H9 (cell line): ENCODE results near the gene CAB39. TPM values are rescaled to one million over a fixed set of nuclear protein-coding genes. Genes with fewer than 3 reads are reported as not detected.

Source experiments
- DNase-seq: peaks from one replicate; pipeline ENCODE4 v3.0.0-alpha.2; 2017
- H2AFZ ChIP-seq: one replicate; pipeline ENCODE4 v1.6.1; 2013; ENCODE audit warnings: mild to moderate bottlenecking, low read length, control low read depth, moderate library complexity
- H2AK5ac ChIP-seq: 2 replicates; pipeline ENCODE4 v1.6.1; 2013; ENCODE audit warnings: low read length, control low read depth, mixed read lengths; ENCODE audit not compliant: insufficient read length
- H2BK120ac ChIP-seq: one replicate; pipeline ENCODE4 v1.6.1; 2013; ENCODE audit warnings: low read depth, mild to moderate bottlenecking, low read length, control low read depth, inconsistent platforms; ENCODE audit not compliant: poor library complexity, severe bottlenecking
- H2BK12ac ChIP-seq: 2 replicates; pipeline ENCODE4 v1.6.1; 2013; ENCODE audit warnings: low read length, control low read depth, mixed read lengths, low read depth; ENCODE audit not compliant: insufficient read length
- H2BK15ac ChIP-seq: 2 replicates; pipeline ENCODE4 v1.6.1; 2013; ENCODE audit warnings: low read depth, low read length, control low read depth
- H2BK20ac ChIP-seq: one replicate; pipeline ENCODE4 v1.6.1; 2013; ENCODE audit warnings: low read depth, mild to moderate bottlenecking, low read length, control low read depth, inconsistent platforms; ENCODE audit not compliant: poor library complexity, severe bottlenecking
- H2BK5ac ChIP-seq: 2 replicates; pipeline ENCODE4 v1.6.1; 2013; ENCODE audit warnings: low read length, control low read depth, mixed read lengths; ENCODE audit not compliant: insufficient read length
- H3K14ac ChIP-seq: 2 replicates; pipeline ENCODE4 v1.6.1; 2013; ENCODE audit warnings: low read length, control low read depth; ENCODE audit not compliant: insufficient read depth
- H3K18ac ChIP-seq: 2 replicates; pipeline ENCODE4 v1.6.1; 2013; ENCODE audit warnings: low read depth, mild to moderate bottlenecking, mixed read lengths, low read length, control low read depth; ENCODE audit not compliant: insufficient read length
- H3K23ac ChIP-seq: 2 replicates; pipeline ENCODE4 v1.6.1; 2013; ENCODE audit warnings: low read length, control low read depth, mixed read lengths, low read depth; ENCODE audit not compliant: insufficient read length
- H3K23me2 ChIP-seq: 2 replicates; pipeline ENCODE4 v1.6.1; 2013; ENCODE audit warnings: low read depth, mild to moderate bottlenecking, mixed read lengths, low read length, control low read depth; ENCODE audit not compliant: insufficient read length, poor library complexity, severe bottlenecking
- H3K27ac ChIP-seq: 2 replicates; pipeline ENCODE4 v1.5.1; 2013; ENCODE audit warnings: low read length, control low read depth, mixed read lengths, low read depth; ENCODE audit not compliant: insufficient read length
- H3K27me3 ChIP-seq: 2 replicates; pipeline ENCODE4 v1.6.1; 2013; ENCODE audit warnings: low read length, control low read depth, inconsistent platforms; ENCODE audit not compliant: insufficient read depth
- H3K4ac ChIP-seq: 2 replicates; pipeline ENCODE4 v1.6.1; 2013; ENCODE audit warnings: low read depth, mild to moderate bottlenecking, control low read depth, inconsistent platforms, low read length, moderate library complexity
- H3K4me1 ChIP-seq: 2 replicates; pipeline ENCODE4 v1.6.1; 2013; ENCODE audit warnings: low read length, control low read depth, inconsistent platforms; ENCODE audit not compliant: insufficient read depth
- H3K4me2 ChIP-seq: 2 replicates; pipeline ENCODE4 v1.6.1; 2013; ENCODE audit warnings: low read length, control low read depth, mixed read lengths; ENCODE audit not compliant: insufficient read length, insufficient read depth
- H3K56ac ChIP-seq: 2 replicates; pipeline ENCODE4 v1.6.1; 2013; ENCODE audit warnings: low read depth, mild to moderate bottlenecking, mixed read lengths, low read length, control low read depth; ENCODE audit not compliant: insufficient read length
- H3K79me1 ChIP-seq: 2 replicates; pipeline ENCODE4 v1.6.1; 2013; ENCODE audit warnings: low read depth, mild to moderate bottlenecking, moderate library complexity, low read length, control low read depth, inconsistent platforms; ENCODE audit not compliant: insufficient read depth, poor library complexity, severe bottlenecking
- H3K79me2 ChIP-seq: 2 replicates; pipeline ENCODE4 v1.6.1; 2013; ENCODE audit warnings: low read length, control low read depth, inconsistent platforms; ENCODE audit not compliant: insufficient read depth
- H3K9ac ChIP-seq: 2 replicates; pipeline ENCODE4 v1.6.1; 2013; ENCODE audit warnings: low read length, control low read depth, mixed read lengths; ENCODE audit not compliant: insufficient read length; ENCODE audit errors: extremely low read depth
- H3K9me3 ChIP-seq: one replicate; pipeline ENCODE4 v1.6.1; 2013; ENCODE audit warnings: low read depth, low read length, inconsistent platforms; ENCODE audit not compliant: control insufficient read depth
- H3T11ph ChIP-seq: one replicate; pipeline ENCODE4 v1.6.1; 2013; ENCODE audit warnings: mild to moderate bottlenecking, low read length, control low read depth, inconsistent platforms
- H4K20me1 ChIP-seq: one replicate; pipeline ENCODE4 v1.6.1; 2013; ENCODE audit not compliant: control insufficient read depth, insufficient read length, insufficient read depth
- H4K5ac ChIP-seq: 2 replicates; pipeline ENCODE4 v1.6.1; 2013; ENCODE audit warnings: low read depth, mild to moderate bottlenecking, mixed read lengths, low read length, control low read depth; ENCODE audit not compliant: insufficient read length
- H4K8ac ChIP-seq: replicated peaks from 2 replicates; pipeline ENCODE4 v1.6.1; 2013; ENCODE audit warnings: low read length, control low read depth, mixed read lengths, low read depth; ENCODE audit not compliant: insufficient read length
- H4K91ac ChIP-seq: 2 replicates; pipeline ENCODE4 v1.6.1; 2013; ENCODE audit warnings: low read depth, mild to moderate bottlenecking, moderate library complexity, mixed read lengths, low read length, control low read depth; ENCODE audit not compliant: insufficient read length
- H3K27ac Mint-ChIP-seq, 3 experiments: 2 replicates in 2 of 3; 3 replicates in 1 of 3; pipeline ENCODE4 v1.8.0; 2020 to 2021; ENCODE audit warnings: mixed read lengths in 3 of 3, mild to moderate bottlenecking in 1 of 3, moderate library complexity in 1 of 3
- H3K27me3 Mint-ChIP-seq: 2 replicates; pipeline ENCODE4 v1.8.0; 2021; ENCODE audit warnings: low read depth, mild to moderate bottlenecking, moderate library complexity, mixed read lengths
- H3K36me3 Mint-ChIP-seq, 3 experiments: 2 replicates in 2 of 3; 3 replicates in 1 of 3; pipeline ENCODE4 v1.8.0; 2020 to 2021; ENCODE audit warnings: low read depth in 3 of 3, mixed read lengths in 3 of 3; ENCODE audit not compliant: insufficient read depth in 1 of 3
- H3K4me1 Mint-ChIP-seq, 2 experiments: 2 replicates each; pipeline ENCODE4 v1.8.0; 2020; ENCODE audit warnings: mixed read lengths in 2 of 2
- H3K4me3 Mint-ChIP-seq, 2 experiments: 2 replicates in 1 of 2; 3 replicates in 1 of 2; pipeline ENCODE4 v1.8.0; 2020 to 2021; ENCODE audit warnings: mild to moderate bottlenecking in 2 of 2, mixed read lengths in 2 of 2, moderate library complexity in 1 of 2
- H3K9me3 Mint-ChIP-seq, 2 experiments: 2 replicates in 1 of 2; 3 replicates in 1 of 2; pipeline ENCODE4 v1.8.0; 2020; ENCODE audit warnings: mild to moderate bottlenecking in 2 of 2, mixed read lengths in 2 of 2, moderate library complexity in 1 of 2
- WGBS: extraction: QIAGEN DNeasy Blood & Tissue Kit; methylation state at CpG from one replicate; pipeline ENCODE4 v1.1.7; 2013; ENCODE audit warnings: missing lambda C conversion rate, low lambda C conversion rate, mixed read lengths; ENCODE audit not compliant: insufficient read length; ENCODE audit errors: extremely low coverage; 5-methylcytosine and 5-hydroxymethylcytosine counted together
- total RNA-seq: library from RNA; stranded (reverse); gene quantifications from 2 replicates; pipeline ENCODE4 v1.2.1, GENCODE V29; 2021
- TF ChIP-seq, protein P1 (sequence below): fragments of 200-600 bp; sonication (generic); conservative IDR thresholded peaks from 3 replicates; pipeline ENCODE4 v1.8.0; 2021; ENCODE audit warnings: antibody characterized with exemption, mild to moderate bottlenecking

CAB39 gene
- total RNA-seq, 1 experiment from 2014 or later, result 42.7 TPM

DNA sequence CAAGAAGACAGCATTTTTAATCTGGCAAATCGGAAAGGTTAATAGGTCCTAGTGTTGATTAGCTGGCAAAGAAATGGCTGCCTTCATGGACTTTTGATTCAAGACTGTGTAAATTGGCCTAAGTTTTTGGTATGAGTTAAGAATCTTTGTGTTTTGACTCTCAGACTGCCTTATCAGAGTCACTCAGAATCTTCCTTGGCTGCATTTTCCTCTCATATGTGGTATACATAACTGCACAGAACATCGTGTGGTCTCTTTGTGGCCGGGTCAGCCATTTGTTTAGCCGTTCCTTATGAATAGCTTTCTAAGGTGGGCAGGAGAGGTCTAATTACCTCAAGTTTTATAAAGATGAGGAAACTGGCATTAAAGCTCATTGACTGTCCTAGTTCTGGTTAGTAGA is 30.1 kb downstream of the CAB39 start:
- Histone ChIP-seq H3T11ph (no peak overlapping the region), H3K27me3 (no peaks in the 10 kb centered on the region), H4K5ac (no peak overlapping the region), H2BK5ac (no peak overlapping the region), H3K79me1 (peaks cover 6% of the 10 kb centered on the region), H3K14ac (no peak overlapping the region), H2BK15ac (no peak overlapping the region), H3K56ac (no peak overlapping the region), H2BK120ac (no peak overlapping the region), H3K4me1 (no peaks in the 10 kb centered on the region), H3K9ac (no peak overlapping the region), H2AFZ (no peak overlapping the region), H3K4ac (no peak overlapping the region), H3K79me2 (peaks cover 2% of the 10 kb centered on the region; the same call in 1 of the 2 replicates), H2BK20ac (no peak overlapping the region), H3K9me3 (no peaks in the 10 kb centered on the region), H3K27ac (no peak overlapping the region), H4K20me1 (no peaks in the 10 kb centered on the region), H3K23ac (no peak overlapping the region), H2BK12ac (no peak overlapping the region), H2AK5ac (no peak overlapping the region), H3K18ac (no peak overlapping the region), H3K23me2 (no peaks in the 10 kb centered on the region), H4K8ac (no peak overlapping the region), H4K91ac (no peak overlapping the region), H3K4me2 (no peak overlapping the region)
- TF ChIP-seq, protein P1, sequence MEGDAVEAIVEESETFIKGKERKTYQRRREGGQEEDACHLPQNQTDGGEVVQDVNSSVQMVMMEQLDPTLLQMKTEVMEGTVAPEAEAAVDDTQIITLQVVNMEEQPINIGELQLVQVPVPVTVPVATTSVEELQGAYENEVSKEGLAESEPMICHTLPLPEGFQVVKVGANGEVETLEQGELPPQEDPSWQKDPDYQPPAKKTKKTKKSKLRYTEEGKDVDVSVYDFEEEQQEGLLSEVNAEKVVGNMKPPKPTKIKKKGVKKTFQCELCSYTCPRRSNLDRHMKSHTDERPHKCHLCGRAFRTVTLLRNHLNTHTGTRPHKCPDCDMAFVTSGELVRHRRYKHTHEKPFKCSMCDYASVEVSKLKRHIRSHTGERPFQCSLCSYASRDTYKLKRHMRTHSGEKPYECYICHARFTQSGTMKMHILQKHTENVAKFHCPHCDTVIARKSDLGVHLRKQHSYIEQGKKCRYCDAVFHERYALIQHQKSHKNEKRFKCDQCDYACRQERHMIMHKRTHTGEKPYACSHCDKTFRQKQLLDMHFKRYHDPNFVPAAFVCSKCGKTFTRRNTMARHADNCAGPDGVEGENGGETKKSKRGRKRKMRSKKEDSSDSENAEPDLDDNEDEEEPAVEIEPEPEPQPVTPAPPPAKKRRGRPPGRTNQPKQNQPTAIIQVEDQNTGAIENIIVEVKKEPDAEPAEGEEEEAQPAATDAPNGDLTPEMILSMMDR, result no peak
- Mint-ChIP-seq H3K27me3 (no peaks in the 10 kb centered on the region), H3K4me1 (no peaks in the 10 kb centered on the region), H3K36me3 (peaks cover 0 to 6% (median 0%) of the 10 kb centered on the region in 3 experiments; a peak in 2 of 7 replicates), H3K9me3 (no peaks in the 10 kb centered on the region), H3K27ac (0 out of 7 replicates have a peak overlapping the region, but pooled peaks of 1 of the 3 experiments have one; percentile 12), H3K4me3 (no peak overlapping the region)
- no peak for DNase-seq
- WGBS, result no CpG with 5 or more reads among the region's 4 CpGs
